Peyer's patch (tissue), 4 donors: ENCODE data around the gene ADSS2. TPM values are rescaled to one million over a fixed set of nuclear protein-coding genes. Genes with fewer than 3 reads are reported as not detected.

Experiments
- DNase-seq, 3 donors: peaks; one replicate each; pipeline ENCODE4 v3.0.0-alpha.2; 2017 to 2019
- H3K27ac ChIP-seq, 4 donors: fragments of 200-600 bp; sonication (generic); one replicate each; pipeline ENCODE4 v1.5.1; 2016 to 2019
- H3K27me3 ChIP-seq, 2 donors: fragments of 200-600 bp; sonication (generic); one replicate each; pipeline ENCODE4 v1.5.1; 2019
- H3K36me3 ChIP-seq, 3 donors: fragments of 200-600 bp; sonication (generic); one replicate each; pipeline ENCODE4 v1.5.1; 2016 to 2019
- H3K4me1 ChIP-seq, 4 donors: fragments of 200-600 bp; sonication (generic); one replicate each; pipeline ENCODE4 v1.5.1; 2016 to 2019
- H3K4me3 ChIP-seq, 4 donors: fragments of 200-600 bp; sonication (generic); 1 replicate in 3 of 4; 2 replicates in 1 of 4; pipeline ENCODE4 v1.5.1; 2016 to 2019; ENCODE audit warnings: mild to moderate bottlenecking in 1 of 4
- H3K9me3 ChIP-seq, 4 donors: fragments of 200-600 bp; sonication (generic); one replicate each; pipeline ENCODE4 v1.5.1; 2016 to 2019; ENCODE audit warnings: mild to moderate bottlenecking in 1 of 4
- POLR2A ChIP-seq, 2 donors: fragments of 450-650 bp; IDR thresholded peaks; one replicate each; pipeline ENCODE4 v1.5.1; 2017; ENCODE audit warnings: antibody characterized with exemption in 2 of 2, mild to moderate bottlenecking in 2 of 2, moderate library complexity in 2 of 2
- total RNA-seq, 4 donors: library from RNA; depleted of rRNA; stranded (reverse); fragments of >200 nt; gene quantifications; one replicate each; pipeline ENCODE4 v1.1.0, GENCODE V29; 2016
- TF ChIP-seq, protein P1 (sequence below), 6 experiments: fragments of 450-650 bp in 4 of 6; fragments of 200-600 bp in 2 of 6; sonication (generic) in 1 of 6; IDR thresholded peaks; one replicate each; pipeline ENCODE4 v1.5.1; 2017 to 2019; ENCODE audit warnings: antibody characterized with exemption in 6 of 6, mild to moderate bottlenecking in 3 of 6, moderate library complexity in 1 of 6

Gene ADSS2
- total RNA-seq, 4 donors from 2014 or later = 26.9 to 47.0 (median 30.4) TPM

DNA sequence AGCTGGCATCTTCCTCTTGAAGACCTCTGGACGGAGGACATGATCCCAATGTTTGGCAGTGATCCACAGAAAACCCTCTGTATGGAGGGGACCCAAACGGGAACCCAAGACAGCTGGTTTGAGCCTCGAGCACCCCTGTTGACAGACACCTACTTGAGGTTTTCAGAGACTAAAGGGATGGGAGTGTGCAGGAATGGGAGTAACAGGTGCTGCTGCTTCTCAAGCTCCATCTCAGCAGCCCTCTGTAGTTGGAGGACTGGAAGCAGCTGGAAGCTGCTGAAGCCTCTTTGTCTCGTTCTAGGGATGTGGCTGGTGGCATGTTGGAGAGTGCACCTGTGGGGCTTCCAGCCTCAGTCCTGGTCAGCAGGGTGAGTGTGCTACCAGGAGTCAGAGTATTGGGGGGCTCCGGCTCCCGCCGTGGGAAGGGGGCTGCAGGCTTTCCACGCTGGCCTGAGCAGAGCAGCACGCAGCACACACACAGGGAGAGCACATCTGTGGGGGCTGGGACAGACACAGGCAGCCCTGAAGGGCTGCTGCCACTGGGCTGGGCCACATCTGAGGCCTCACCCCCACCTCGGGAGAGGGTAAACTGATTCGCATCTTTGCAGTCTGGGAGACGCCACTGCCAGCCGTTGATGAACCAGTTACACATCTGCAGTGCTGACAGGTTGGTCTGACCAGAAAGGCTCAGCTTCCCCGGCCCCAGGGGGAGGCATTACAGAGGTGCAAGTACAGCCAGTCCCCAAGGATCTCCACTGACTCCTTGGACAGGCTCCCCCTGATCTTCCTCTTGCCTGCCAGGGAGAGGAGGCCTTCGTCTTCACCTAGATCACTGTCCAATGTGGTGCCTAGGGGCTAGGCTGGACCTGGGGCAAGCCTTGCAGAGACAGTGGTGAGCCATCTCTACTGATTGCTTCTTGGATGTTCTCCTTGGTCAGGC lies 56.6 kb downstream of the ADSS2 start:
- no peaks in the 10 kb centered on the region for H3K36me3 ChIP-seq
- no peak overlapping the region for H3K4me3 ChIP-seq
- DNase-seq = no peak
- H3K27ac ChIP-seq = no peak overlapping the region
- H3K4me1 ChIP-seq = no peaks in the 10 kb centered on the region
- TF ChIP-seq POLR2A (IDR thresholded peaks at IDR 0.05) = no peak
- TF ChIP-seq, protein P1, sequence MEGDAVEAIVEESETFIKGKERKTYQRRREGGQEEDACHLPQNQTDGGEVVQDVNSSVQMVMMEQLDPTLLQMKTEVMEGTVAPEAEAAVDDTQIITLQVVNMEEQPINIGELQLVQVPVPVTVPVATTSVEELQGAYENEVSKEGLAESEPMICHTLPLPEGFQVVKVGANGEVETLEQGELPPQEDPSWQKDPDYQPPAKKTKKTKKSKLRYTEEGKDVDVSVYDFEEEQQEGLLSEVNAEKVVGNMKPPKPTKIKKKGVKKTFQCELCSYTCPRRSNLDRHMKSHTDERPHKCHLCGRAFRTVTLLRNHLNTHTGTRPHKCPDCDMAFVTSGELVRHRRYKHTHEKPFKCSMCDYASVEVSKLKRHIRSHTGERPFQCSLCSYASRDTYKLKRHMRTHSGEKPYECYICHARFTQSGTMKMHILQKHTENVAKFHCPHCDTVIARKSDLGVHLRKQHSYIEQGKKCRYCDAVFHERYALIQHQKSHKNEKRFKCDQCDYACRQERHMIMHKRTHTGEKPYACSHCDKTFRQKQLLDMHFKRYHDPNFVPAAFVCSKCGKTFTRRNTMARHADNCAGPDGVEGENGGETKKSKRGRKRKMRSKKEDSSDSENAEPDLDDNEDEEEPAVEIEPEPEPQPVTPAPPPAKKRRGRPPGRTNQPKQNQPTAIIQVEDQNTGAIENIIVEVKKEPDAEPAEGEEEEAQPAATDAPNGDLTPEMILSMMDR (IDR thresholded peaks at IDR 0.05) = no peak
- H3K9me3 ChIP-seq = no peaks in the 10 kb centered on the region
- H3K27me3 ChIP-seq = no peaks in the 10 kb centered on the region

GRCh38 chr1:244394346-244394745 lies 57.4 kb downstream of the ADSS2 start:
- Histone ChIP-seq H3K27me3 (no peaks in the 10 kb centered on the region), H3K4me3 (no peak overlapping the region), H3K4me1 (no peaks in the 10 kb centered on the region), H3K9me3 (no peaks in the 10 kb centered on the region), H3K27ac (no peak overlapping the region), H3K36me3 (no peaks in the 10 kb centered on the region)
- no peak for DNase-seq
- TF ChIP-seq, protein P1 (IDR thresholded peaks at IDR 0.05) = no peak
- no peak for TF ChIP-seq POLR2A (IDR thresholded peaks at IDR 0.05)

DNA sequence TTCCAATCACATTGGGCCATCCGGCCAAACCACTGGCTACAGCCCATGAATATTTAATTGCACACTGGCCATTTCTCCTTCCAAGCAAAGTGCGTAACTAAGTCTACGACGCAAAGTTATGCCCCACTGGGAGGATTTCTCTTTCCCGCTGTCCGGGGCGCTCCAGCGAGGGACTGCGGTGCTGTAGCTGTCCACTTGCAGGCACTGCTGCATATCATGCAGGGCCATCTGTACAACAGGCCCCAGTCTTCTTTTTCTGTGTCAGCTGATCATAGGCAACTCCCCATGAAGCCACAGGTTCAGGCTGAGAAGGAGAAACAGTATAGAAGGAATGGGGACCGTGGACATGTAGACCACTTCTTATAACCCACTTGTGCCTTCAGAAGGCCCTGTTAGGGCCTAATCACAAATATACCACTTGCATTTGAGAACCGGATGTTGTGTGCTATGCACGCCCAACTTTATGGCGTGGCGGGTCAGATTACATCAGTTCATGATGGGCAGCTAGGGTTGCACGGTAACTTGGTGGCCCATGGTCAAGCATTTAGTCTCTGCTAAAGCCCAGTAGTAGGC lies 58.0 kb downstream of the ADSS2 start:
- Histone ChIP-seq H3K4me1 (no peaks in the 10 kb centered on the region), H3K27me3 (no peaks in the 10 kb centered on the region), H3K36me3 (no peaks in the 10 kb centered on the region), H3K27ac (no peak overlapping the region), H3K4me3 (no peak overlapping the region), H3K9me3 (no peaks in the 10 kb centered on the region)
- no peak for DNase-seq
- TF ChIP-seq, protein P1 (IDR thresholded peaks at IDR 0.05) = no peak
- no peak for TF ChIP-seq POLR2A (IDR thresholded peaks at IDR 0.05)

GRCh38 chr1:244391761-244392160 lies 59.9 kb downstream of the ADSS2 start:
- DNase-seq = no peak

DNA sequence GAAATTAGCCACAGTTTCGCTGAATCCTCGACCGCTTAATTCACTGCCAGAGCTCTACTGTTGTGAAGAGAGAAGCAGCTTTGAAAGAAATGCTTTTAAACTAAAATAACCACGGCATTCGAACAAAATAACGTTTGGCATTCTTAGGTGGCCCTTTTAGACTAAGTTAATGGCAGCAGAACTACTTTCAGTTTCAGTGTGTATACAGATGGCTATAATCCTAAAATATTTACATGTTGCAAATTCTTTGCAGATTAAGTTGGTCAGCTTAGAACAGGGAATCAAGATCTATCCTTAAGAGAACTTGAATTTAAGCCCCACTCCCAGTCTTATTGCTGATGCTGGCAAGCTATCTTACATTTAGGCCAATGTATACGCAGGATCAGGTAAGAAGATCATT lies 62.7 kb downstream of the ADSS2 start:
- Histone ChIP-seq H3K4me3 (no peak overlapping the region), H3K4me1 (no peaks in the 10 kb centered on the region), H3K9me3 (no peaks in the 10 kb centered on the region), H3K27me3 (no peaks in the 10 kb centered on the region), H3K27ac (no peak overlapping the region), H3K36me3 (no peaks in the 10 kb centered on the region)
- TF ChIP-seq, protein P1 (IDR thresholded peaks at IDR 0.05) = no peak
- TF ChIP-seq POLR2A (IDR thresholded peaks at IDR 0.05) = no peak
- DNase-seq = no peak

More at GRCh38 chr1:244391761-244392160, 59.9 kb downstream of the ADSS2 start:
- no peak overlapping the region for H3K4me3 ChIP-seq
- TF ChIP-seq POLR2A (IDR thresholded peaks at IDR 0.05) = no peak
- TF ChIP-seq, protein P1 (IDR thresholded peaks at IDR 0.05) = peak in 2 of 6 experiments; percentile 7 to 10
- H3K9me3 ChIP-seq = no peaks in the 10 kb centered on the region
- H3K36me3 ChIP-seq = no peaks in the 10 kb centered on the region
- H3K4me1 ChIP-seq = no peaks in the 10 kb centered on the region
- peak overlapping the region in 1 of 4 donors; percentile 30 for H3K27ac ChIP-seq
- no peaks in the 10 kb centered on the region for H3K27me3 ChIP-seq
